Smooth muscle cell (in vitro differentiated cells): ENCODE data around the gene SRPRB. TPM values are rescaled to one million over a fixed set of nuclear protein-coding genes. Genes with fewer than 3 reads are reported as not detected.
"Not testable (repeated sequence)": the region's sequence is repeated elsewhere in the genome, so short reads cannot be mapped to it uniquely, and the experiment has no call there.

Experiments used
- DNase-seq: peaks from one replicate; lab custom pipeline; 2025; ENCODE audit not compliant: unreplicated experiment; lab: John Stamatoyannopoulos, UW
- H2AFZ ChIP-seq: fragments of 200-600 bp; sonication (generic); 2 replicates; pipeline ENCODE4 v1.6.0; 2016; ENCODE audit warnings: antibody characterized with exemption, low read depth, mild to moderate bottlenecking
- H3F3A ChIP-seq: fragments of 200-600 bp; sonication (generic); 2 replicates; pipeline ENCODE4 v1.6.0; 2017; ENCODE audit warnings: antibody characterized with exemption, low read depth
- H3K27ac ChIP-seq: fragments of 200-600 bp; sonication (generic); 2 replicates; pipeline ENCODE4 v1.5.1; 2016; ENCODE audit warnings: low read depth, mild to moderate bottlenecking
- H3K27me3 ChIP-seq: fragments of 200-600 bp; sonication (generic); 2 replicates; pipeline ENCODE4 v1.6.1; 2016; ENCODE audit warnings: low read depth, mild to moderate bottlenecking
- H3K36me3 ChIP-seq: fragments of 200-600 bp; sonication (generic); 2 replicates; pipeline ENCODE4 v1.5.1; 2016; ENCODE audit warnings: low read depth
- H3K4me1 ChIP-seq: fragments of 200-600 bp; sonication (generic); 2 replicates; pipeline ENCODE4 v1.5.1; 2016; ENCODE audit warnings: low read depth
- H3K4me2 ChIP-seq: fragments of 200-600 bp; sonication (generic); 2 replicates; pipeline ENCODE4 v1.6.0; 2016; ENCODE audit warnings: mild to moderate bottlenecking
- H3K4me3 ChIP-seq: fragments of 200-600 bp; sonication (generic); 2 replicates; pipeline ENCODE4 v1.5.1; 2016; ENCODE audit warnings: mild to moderate bottlenecking
- H3K79me2 ChIP-seq: fragments of 200-600 bp; sonication (generic); 2 replicates; pipeline ENCODE4 v1.6.0; 2016; ENCODE audit warnings: low read depth, mild to moderate bottlenecking
- H3K9ac ChIP-seq: fragments of 200-600 bp; sonication (generic); 2 replicates; pipeline ENCODE4 v1.6.0; 2016; ENCODE audit warnings: low read depth
- H3K9me3 ChIP-seq: fragments of 200-600 bp; sonication (generic); replicated peaks from 2 replicates; pipeline ENCODE4 v1.5.1; 2016; ENCODE audit warnings: low read depth
- H4K20me1 ChIP-seq: fragments of 200-600 bp; sonication (generic); 2 replicates; pipeline ENCODE4 v1.6.0; 2016; ENCODE audit warnings: low read depth
- CTCF ChIP-seq: fragments of 200-600 bp; sonication (generic); IDR thresholded peaks from 2 replicates; pipeline ENCODE4 v1.5.1; 2017; ENCODE audit warnings: borderline replicate concordance, mild to moderate bottlenecking, antibody characterized with exemption; ENCODE audit not compliant: insufficient read depth, poor library complexity, severe bottlenecking
- WGBS: methylation state at CpG from one replicate; pipeline ENCODE4 v1.1.7; 2016; ENCODE audit warnings: low lambda C conversion rate; 5-methylcytosine and 5-hydroxymethylcytosine counted together
- polyA plus RNA-seq: library from polyadenylated mRNA; unstranded; fragments of >200 nt; fragmentation: Nextera tagmentation; extraction: Ambion mirVana; gene quantifications from 2 replicates; pipeline ENCODE4 v1.2.1, GENCODE V29; 2016
- total RNA-seq: library from RNA; depleted of rRNA; stranded (reverse); fragments of >200 nt; gene quantifications from 2 replicates; pipeline ENCODE4 v1.2.3, GENCODE V29; 2014

SRPRB gene
- total and polyA plus RNA-seq, 2 experiments from 2014 or later = 59.3 to 78.9 TPM

GRCh38 chr3:133777807-133778568 lies 27.6 kb upstream of the SRPRB start:
- no peak overlapping the region for H3K9ac ChIP-seq
- H2AFZ ChIP-seq = no peak overlapping the region
- no peaks in the 10 kb centered on the region for H3K27me3 ChIP-seq
- H3K9me3 ChIP-seq = no peaks in the 10 kb centered on the region
- no peak overlapping the region for H3K4me2 ChIP-seq
- H3K27ac ChIP-seq = no peak overlapping the region
- no peak for TF ChIP-seq CTCF
- H3K4me3 ChIP-seq = no peak overlapping the region
- H3F3A ChIP-seq = no peaks in the 10 kb centered on the region
- no peaks in the 10 kb centered on the region for H4K20me1 ChIP-seq
- no peaks in the 10 kb centered on the region for H3K4me1 ChIP-seq
- DNase-seq = no peak
- no peaks in the 10 kb centered on the region for H3K79me2 ChIP-seq
- H3K36me3 ChIP-seq = no peaks in the 10 kb centered on the region
- 77% methylated on average over 8 of the region's 8 CpGs for WGBS

GRCh38 chr3:133779626-133780203 lies 25.9 kb upstream of the SRPRB start:
- no peak overlapping the region for H3K4me2 ChIP-seq
- 71% methylated on average over 4 of the region's 4 CpGs for WGBS
- no peaks in the 10 kb centered on the region for H4K20me1 ChIP-seq
- no peak overlapping the region for H3K4me3 ChIP-seq
- H3K9ac ChIP-seq = no peak overlapping the region
- no peaks in the 10 kb centered on the region for H3K36me3 ChIP-seq
- H3K79me2 ChIP-seq = no peaks in the 10 kb centered on the region
- no peaks in the 10 kb centered on the region for H3F3A ChIP-seq
- TF ChIP-seq CTCF = no peak
- H3K9me3 ChIP-seq = no peaks in the 10 kb centered on the region
- DNase-seq = no peak
- H3K27me3 ChIP-seq = no peaks in the 10 kb centered on the region
- H2AFZ ChIP-seq = no peak overlapping the region
- no peaks in the 10 kb centered on the region for H3K4me1 ChIP-seq
- H3K27ac ChIP-seq = no peak overlapping the region

- H3K9me3 ChIP-seq, H3K9ac ChIP-seq: not testable (repeated sequence)
Measured at GRCh38 chr3:133780756-133781155, 24.9 kb upstream of the SRPRB start.

GRCh38 chr3:133781570-133781969 lies 24.0 kb upstream of the SRPRB start:
- Histone ChIP-seq H3K4me2 (no peak overlapping the region), H3K4me1 (no peaks in the 10 kb centered on the region), H3K9me3 (no peaks in the 10 kb centered on the region), H3K4me3 (no peak overlapping the region), H2AFZ (no peak overlapping the region), H3K79me2 (no peaks in the 10 kb centered on the region), H3K9ac (no peak overlapping the region), H4K20me1 (no peaks in the 10 kb centered on the region), H3F3A (no peaks in the 10 kb centered on the region), H3K36me3 (no peaks in the 10 kb centered on the region), H3K27ac (no peak overlapping the region), H3K27me3 (no peaks in the 10 kb centered on the region)
- DNase-seq = no peak
- TF ChIP-seq CTCF = no peak

More at GRCh38 chr3:133780756-133781155, 24.9 kb upstream of the SRPRB start:
- H4K20me1 ChIP-seq, H2AFZ ChIP-seq, H3K36me3 ChIP-seq, H3K4me1 ChIP-seq, DNase-seq, H3K4me3 ChIP-seq, H3K27me3 ChIP-seq, H3K79me2 ChIP-seq, H3K27ac ChIP-seq, H3F3A ChIP-seq, H3K4me2 ChIP-seq: not testable (repeated sequence)
- 88% methylated on average over 6 of the region's 6 CpGs for WGBS
